ENCODE data around the gene UBE2E1. TPM values are rescaled to one million over a fixed set of nuclear protein-coding genes. Genes with fewer than 3 reads are reported as not detected.
"Not testable (repeated sequence)": the region's sequence is repeated elsewhere in the genome, so short reads cannot be mapped to it uniquely, and the experiment has no call there.

The UBE2E1 gene
- total and polyA plus RNA-seq, 2 donors (not counting 1 experiment from before 2014, with no cell fraction given): 46.7 to 63.7 TPM

DNA sequence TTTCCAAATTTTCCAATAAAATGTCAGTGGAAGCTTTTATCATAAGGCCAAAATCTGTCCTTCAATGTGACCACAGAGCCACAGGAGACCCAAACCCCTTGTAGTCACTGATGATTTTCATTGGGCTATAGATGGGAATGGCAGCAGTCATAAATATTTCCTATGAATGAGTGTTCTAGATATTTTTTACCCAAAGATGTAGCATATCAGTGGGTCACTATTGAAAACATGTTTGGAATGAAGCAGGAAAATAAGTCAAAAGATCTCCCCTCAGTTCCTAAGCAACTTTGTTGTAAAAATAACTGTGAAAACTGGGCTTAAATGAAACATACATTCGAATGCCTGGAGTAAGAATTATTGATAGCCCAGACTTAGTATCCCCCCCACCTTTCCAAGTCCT, 62.1 kb downstream of the UBE2E1 start:
- ChIA-PET CTCF (no interaction called here), POLR2A (no interaction called here)
- ATAC-seq (ENCODE audit: low read depth): no peak
- Histone ChIP-seq H3K9ac (ENCODE audit: low read length) (no peak overlapping the region), H3K9me3 (ENCODE audit: control extremely low read depth in 1 of 3, control insufficient read depth in 2 of 3, insufficient read depth in 1 of 3, low read length in 2 of 3) (no peaks in the 10 kb centered on the region), H3K4me2 (replicated peaks; ENCODE audit: low read depth, low read length, poor library complexity, severe bottlenecking) (no peak overlapping the region), H2AFZ (ENCODE audit: insufficient read depth, low read depth, low read length, poor library complexity, severe bottlenecking) (no peak overlapping the region), H3K4me3 (ENCODE audit: control extremely low read depth in 1 of 5, extremely low read depth in 1 of 5, insufficient read depth in 1 of 5, low read depth in 2 of 5, low read length in 4 of 5) (no peak overlapping the region), H3K4me1 (ENCODE audit: control insufficient read depth in 2 of 2, insufficient read depth in 2 of 2, low read length in 2 of 2) (peaks cover 7 to 10% of the 10 kb centered on the region in 2 donors), H3K36me3 (replicated peaks in 1 of 2; ENCODE audit: control extremely low read depth in 1 of 2, control insufficient read depth in 1 of 2, extremely low read depth in 1 of 2, insufficient read depth in 2 of 2, low read length in 1 of 2) (no peaks in the 10 kb centered on the region), H3K27ac (ENCODE audit: low read length in 2 of 2) (no peak overlapping the region), H4K20me1 (ENCODE audit: control insufficient read depth, insufficient read depth, low read length, poor library complexity, severe bottlenecking) (peaks cover 46% of the 10 kb centered on the region), H3K27me3 (replicated peaks in 1 of 4; ENCODE audit: control extremely low read depth in 1 of 4, control insufficient read depth in 3 of 4, insufficient read depth in 4 of 4, low read length in 3 of 4) (no peaks in the 10 kb centered on the region), H3K79me2 (ENCODE audit: control insufficient read depth, insufficient read depth, low read length) (peaks cover 78% of the 10 kb centered on the region)
- Mint-ChIP-seq H3K27me3 (no peaks in the 10 kb centered on the region), H3K4me1 (peaks cover 33% of the 10 kb centered on the region), H3K27ac (no peak overlapping the region), H3K4me3 (no peak overlapping the region), H3K9me3 (ENCODE audit: insufficient read depth) (no peaks in the 10 kb centered on the region)
- no peak for DNase-seq
- intact Hi-C loops (cut with micrococcal nuclease): no loop called here
- no peak for TF ChIP-seq EZH2 (IDR thresholded peaks at IDR 0.05; ENCODE audit: borderline replicate concordance, insufficient read depth, low read depth, low read length, poor library complexity, severe bottlenecking)
- TF ChIP-seq, protein P1, sequence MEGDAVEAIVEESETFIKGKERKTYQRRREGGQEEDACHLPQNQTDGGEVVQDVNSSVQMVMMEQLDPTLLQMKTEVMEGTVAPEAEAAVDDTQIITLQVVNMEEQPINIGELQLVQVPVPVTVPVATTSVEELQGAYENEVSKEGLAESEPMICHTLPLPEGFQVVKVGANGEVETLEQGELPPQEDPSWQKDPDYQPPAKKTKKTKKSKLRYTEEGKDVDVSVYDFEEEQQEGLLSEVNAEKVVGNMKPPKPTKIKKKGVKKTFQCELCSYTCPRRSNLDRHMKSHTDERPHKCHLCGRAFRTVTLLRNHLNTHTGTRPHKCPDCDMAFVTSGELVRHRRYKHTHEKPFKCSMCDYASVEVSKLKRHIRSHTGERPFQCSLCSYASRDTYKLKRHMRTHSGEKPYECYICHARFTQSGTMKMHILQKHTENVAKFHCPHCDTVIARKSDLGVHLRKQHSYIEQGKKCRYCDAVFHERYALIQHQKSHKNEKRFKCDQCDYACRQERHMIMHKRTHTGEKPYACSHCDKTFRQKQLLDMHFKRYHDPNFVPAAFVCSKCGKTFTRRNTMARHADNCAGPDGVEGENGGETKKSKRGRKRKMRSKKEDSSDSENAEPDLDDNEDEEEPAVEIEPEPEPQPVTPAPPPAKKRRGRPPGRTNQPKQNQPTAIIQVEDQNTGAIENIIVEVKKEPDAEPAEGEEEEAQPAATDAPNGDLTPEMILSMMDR (IDR thresholded peaks at IDR 0.05): no peak
- WGBS (ENCODE audit: insufficient coverage): no CpG with 5 or more reads among the region's 1 CpG

DNA sequence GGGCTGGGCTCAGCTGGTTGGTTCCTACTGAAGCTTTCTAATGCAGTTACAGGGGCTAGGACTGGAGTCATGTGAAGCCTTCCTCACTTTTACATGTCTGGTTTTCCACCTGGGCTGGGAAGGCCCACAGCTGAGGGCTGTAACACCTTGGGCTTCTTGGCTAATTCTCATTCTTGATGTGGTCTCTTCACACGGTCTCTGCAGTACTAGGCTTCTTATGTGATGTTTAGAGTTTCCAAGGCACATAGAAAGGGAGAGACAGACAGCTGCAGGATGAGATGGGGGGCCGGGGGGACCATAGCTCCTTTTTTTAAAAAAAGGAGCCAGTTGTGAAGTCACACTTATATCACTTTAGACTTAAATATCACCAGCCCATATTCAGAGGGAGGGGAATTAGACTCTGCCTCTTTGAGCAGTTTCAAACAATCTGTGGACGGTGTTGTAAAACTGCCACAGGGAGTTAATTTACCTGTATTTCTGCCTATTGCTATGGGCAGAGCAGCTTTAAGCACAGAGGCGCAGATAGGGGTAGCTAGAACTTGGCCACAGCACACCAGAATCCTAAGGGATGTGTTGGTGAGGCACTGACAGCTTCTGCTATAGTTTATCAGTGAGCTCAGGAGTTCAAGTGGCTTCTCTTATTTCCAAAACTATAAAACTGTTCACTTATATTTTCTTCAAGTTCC, 64.4 kb downstream of the UBE2E1 start:
- ChIA-PET POLR2A (interaction anchor here (0.5 kb wide), 1 partner anchor 647 kb away, joined by 3 read pairs; no protein-coding TSS in a partner anchor), CTCF (interaction anchor here (1.5 kb wide), 1 partner anchor 13 kb away, joined by 3 read pairs; no protein-coding TSS in a partner anchor)
- Mint-ChIP-seq H3K27me3 (no peaks in the 10 kb centered on the region), H3K4me1 (peaks cover 32% of the 10 kb centered on the region), H3K9me3 (ENCODE audit: insufficient read depth) (no peaks in the 10 kb centered on the region), H3K27ac (no peak overlapping the region), H3K4me3 (no peak overlapping the region)
- Histone ChIP-seq H3K4me2 (replicated peaks; ENCODE audit: low read depth, low read length, poor library complexity, severe bottlenecking) (no peak overlapping the region), H3K36me3 (replicated peaks in 1 of 2; ENCODE audit: control extremely low read depth in 1 of 2, control insufficient read depth in 1 of 2, extremely low read depth in 1 of 2, insufficient read depth in 2 of 2, low read length in 1 of 2) (no peaks in the 10 kb centered on the region), H3K9me3 (ENCODE audit: control extremely low read depth in 1 of 3, control insufficient read depth in 2 of 3, insufficient read depth in 1 of 3, low read length in 2 of 3) (no peaks in the 10 kb centered on the region), H4K20me1 (ENCODE audit: control insufficient read depth, insufficient read depth, low read length, poor library complexity, severe bottlenecking) (peaks cover 45% of the 10 kb centered on the region), H3K9ac (ENCODE audit: low read length) (no peak overlapping the region), H2AFZ (ENCODE audit: insufficient read depth, low read depth, low read length, poor library complexity, severe bottlenecking) (no peak overlapping the region), H3K4me3 (ENCODE audit: control extremely low read depth in 1 of 5, extremely low read depth in 1 of 5, insufficient read depth in 1 of 5, low read depth in 2 of 5, low read length in 4 of 5) (no peak overlapping the region), H3K27me3 (replicated peaks in 1 of 4; ENCODE audit: control extremely low read depth in 1 of 4, control insufficient read depth in 3 of 4, insufficient read depth in 4 of 4, low read length in 3 of 4) (no peaks in the 10 kb centered on the region), H3K4me1 (ENCODE audit: control insufficient read depth in 2 of 2, insufficient read depth in 2 of 2, low read length in 2 of 2) (peaks cover 7 to 10% of the 10 kb centered on the region in 2 donors), H3K79me2 (ENCODE audit: control insufficient read depth, insufficient read depth, low read length) (peaks cover 68% of the 10 kb centered on the region), H3K27ac (ENCODE audit: low read length in 2 of 2) (no peak overlapping the region)
- intact Hi-C loops (cut with micrococcal nuclease): loop anchor here (10.0 kb wide), 1 partner anchor 1305 kb away; no protein-coding TSS in a partner anchor
- DNase-seq (no peak), ATAC-seq (ENCODE audit: low read depth) (no peak)
- 75% methylated on average over 1 of the region's 4 CpGs for WGBS (ENCODE audit: insufficient coverage)
- TF ChIP-seq EZH2 (IDR thresholded peaks at IDR 0.05; ENCODE audit: borderline replicate concordance, insufficient read depth, low read depth, low read length, poor library complexity, severe bottlenecking): no peak
- TF ChIP-seq, protein P1 (IDR thresholded peaks at IDR 0.05): no peak

DNA sequence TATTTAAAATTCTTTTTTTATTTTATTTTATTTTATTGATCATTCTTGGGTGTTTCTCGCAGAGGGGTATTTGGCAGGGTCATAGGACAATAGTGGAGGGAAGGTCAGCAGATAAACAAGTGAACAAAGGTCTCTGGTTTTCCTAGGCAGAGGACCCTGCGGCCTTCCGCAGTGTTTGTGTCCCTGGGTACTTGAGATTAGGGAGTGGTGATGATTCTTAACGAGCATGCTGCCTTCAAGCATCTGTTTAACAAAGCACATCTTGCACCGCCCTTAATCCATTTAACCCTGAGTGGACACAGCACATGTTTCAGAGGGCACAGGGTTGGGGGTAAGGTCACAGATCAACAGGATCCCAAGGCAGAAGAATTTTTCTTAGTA, 64.9 kb downstream of the UBE2E1 start:
- not testable (repeated sequence) for H3K27me3 ChIP-seq (replicated peaks in 1 of 4; ENCODE audit: control extremely low read depth in 1 of 4, control insufficient read depth in 3 of 4, insufficient read depth in 4 of 4, low read length in 3 of 4); H3K9me3 Mint-ChIP-seq (ENCODE audit: insufficient read depth); H3K4me2 ChIP-seq (replicated peaks; ENCODE audit: low read depth, low read length, poor library complexity, severe bottlenecking); H3K4me3 Mint-ChIP-seq; H3K4me1 ChIP-seq (ENCODE audit: control insufficient read depth in 2 of 2, insufficient read depth in 2 of 2, low read length in 2 of 2); H3K4me3 ChIP-seq (ENCODE audit: control extremely low read depth in 1 of 5, extremely low read depth in 1 of 5, insufficient read depth in 1 of 5, low read depth in 2 of 5, low read length in 4 of 5); H3K9ac ChIP-seq (ENCODE audit: low read length); H3K9me3 ChIP-seq (ENCODE audit: control extremely low read depth in 1 of 3, control insufficient read depth in 2 of 3, insufficient read depth in 1 of 3, low read length in 2 of 3); H3K27ac Mint-ChIP-seq; H3K27ac ChIP-seq (ENCODE audit: low read length in 2 of 2); H3K36me3 ChIP-seq (replicated peaks in 1 of 2; ENCODE audit: control extremely low read depth in 1 of 2, control insufficient read depth in 1 of 2, extremely low read depth in 1 of 2, insufficient read depth in 2 of 2, low read length in 1 of 2); DNase-seq; ATAC-seq (ENCODE audit: low read depth); H3K27me3 Mint-ChIP-seq; H2AFZ ChIP-seq (ENCODE audit: insufficient read depth, low read depth, low read length, poor library complexity, severe bottlenecking)
- CTCF ChIA-PET: interaction anchor here (1.5 kb wide), 1 partner anchor 12 kb away, joined by 3 read pairs; no protein-coding TSS in a partner anchor
- Histone ChIP-seq H4K20me1 (ENCODE audit: control insufficient read depth, insufficient read depth, low read length, poor library complexity, severe bottlenecking) (peaks cover 40% of the 10 kb centered on the region), H3K79me2 (ENCODE audit: control insufficient read depth, insufficient read depth, low read length) (peaks cover 63% of the 10 kb centered on the region)
- intact Hi-C loops (cut with micrococcal nuclease): loop anchor here (10.0 kb wide), 1 partner anchor 1306 kb away; no protein-coding TSS in a partner anchor
- WGBS (ENCODE audit: insufficient coverage): no CpG with 5 or more reads among the region's 5 CpGs
- peaks cover 31% of the 10 kb centered on the region for H3K4me1 Mint-ChIP-seq
- POLR2A ChIA-PET: interaction anchor here (0.5 kb wide), 1 partner anchor 648 kb away, joined by 3 read pairs; no protein-coding TSS in a partner anchor

All from B cell (primary cell).